AG10803 (cell line): Measurements from ENCODE around the gene ADAMTS9.

ENCODE experiments used
- DNase-seq: peaks from one replicate; pipeline ENCODE4 v3.0.0; 2010; ENCODE audit warnings: low read depth
- H3K4me3 ChIP-seq: 2 replicates; pipeline ENCODE4 v1.5.1; 2011; ENCODE audit warnings: mild to moderate bottlenecking, low read length, control low read depth
- CTCF ChIP-seq: conservative IDR thresholded peaks from 2 replicates; pipeline ENCODE4 v1.5.1; 2011; ENCODE audit warnings: mild to moderate bottlenecking, low read length, control low read depth, inconsistent platforms

The ADAMTS9 gene

GRCh38 chr3:64607032-64607551 is 80.7 kb downstream of the ADAMTS9 start:
- TF ChIP-seq CTCF = no peak
- DNase-seq = no peak
- no peak overlapping the region for H3K4me3 ChIP-seq

- no peak overlapping the region for H3K4me3 ChIP-seq
- no peak for TF ChIP-seq CTCF
- DNase-seq = no peak
Measured at GRCh38 chr3:64604313-64604712, 83.5 kb downstream of the ADAMTS9 start.

GRCh38 chr3:64601824-64602223 is 86.0 kb downstream of the ADAMTS9 start:
- H3K4me3 ChIP-seq = no peak overlapping the region
- no peak for TF ChIP-seq CTCF
- DNase-seq = no peak

GRCh38 chr3:64600246-64600950 is 87.4 kb downstream of the ADAMTS9 start:
- no peak for DNase-seq
- TF ChIP-seq CTCF = no peak
- no peak overlapping the region for H3K4me3 ChIP-seq

- no peak for TF ChIP-seq CTCF
- no peak for DNase-seq
- H3K4me3 ChIP-seq = no peak overlapping the region
Measured at GRCh38 chr3:64599651-64600050, 88.1 kb downstream of the ADAMTS9 start.

- no peak for TF ChIP-seq CTCF
- DNase-seq = peak; percentile 91
- no peak overlapping the region for H3K4me3 ChIP-seq
Measured at GRCh38 chr3:64595253-64595694, 92.5 kb downstream of the ADAMTS9 start.

GRCh38 chr3:64594134-64594533 is 93.7 kb downstream of the ADAMTS9 start:
- TF ChIP-seq CTCF = no peak
- DNase-seq = no peak
- H3K4me3 ChIP-seq = no peak overlapping the region
